GM10248 (cell line): ENCODE data around the gene DGLUCY.
A peak's percentile ranks its signal among the peaks of the same experiment; 100 is the strongest.
"Not testable (repeated sequence)": the region's sequence is repeated elsewhere in the genome, so short reads cannot be mapped to it uniquely, and the experiment has no call there.

Experiments
- CTCF ChIA-PET: fragments of 300-600 bp; sonication (Branson Sonifier 250); formaldehyde crosslinking; extraction: SDS; loops from one replicate; lab custom pipeline; 2021; ENCODE audit warnings: antibody characterized with exemption; lab: Yijun Ruan, JAX
- POLR2A ChIA-PET: fragments of 350-650 bp; sonication (Branson Sonifier 250); formaldehyde crosslinking; extraction: SDS; loops from one replicate; lab custom pipeline; 2020; ENCODE audit warnings: antibody characterized with exemption; lab: Yijun Ruan, JAX
- DNase-seq: peaks from one replicate; pipeline ENCODE4 v3.0.0; 2012; ENCODE audit errors: extremely low spot score
- CTCF ChIP-seq: IDR thresholded peaks from 2 replicates; pipeline ENCODE4 v1.5.1; 2012; ENCODE audit warnings: mild to moderate bottlenecking, low read depth; ENCODE audit errors: extremely low read depth, missing control alignments, control extremely low read depth

Gene DGLUCY

GRCh38 chr14:91078095-91078737 is 35.7 kb upstream of the DGLUCY start:
- CTCF ChIA-PET = interaction anchor here (0.8 to 1.9 kb wide), 5 partner anchors 16 to 175 kb away, joined by 3 to 6 read pairs (median 4); no protein-coding TSS in a partner anchor
- TF ChIP-seq CTCF = no peak
- DNase-seq = peak; percentile 42
- POLR2A ChIA-PET = no interaction called here

- TF ChIP-seq CTCF = no peak
- DNase-seq = no peak
- POLR2A ChIA-PET = no interaction called here
- CTCF ChIA-PET = interaction anchor here (1.3 to 1.6 kb wide), 2 partner anchors 11 to 20 kb away, joined by 4 read pairs; partner anchors contain the start of gene RPS6KA5
Measured at GRCh38 chr14:91080071-91080470, 33.8 kb upstream of the DGLUCY start.

- TF ChIP-seq CTCF = no peak
Measured at GRCh38 chr14:91082282-91082681, 31.6 kb upstream of the DGLUCY start.

GRCh38 chr14:91084516-91084915 is 29.4 kb upstream of the DGLUCY start:
- ChIA-PET POLR2A (interaction anchor here (1.0 kb wide), 1 partner anchor 42 kb away, joined by 4 read pairs; no protein-coding TSS in a partner anchor), CTCF (interaction anchor here (1.4 kb wide), 1 partner anchor 13 kb away, joined by 4 read pairs; no protein-coding TSS in a partner anchor)
- TF ChIP-seq CTCF = no peak
- DNase-seq = no peak

More at GRCh38 chr14:91082282-91082681, 31.6 kb upstream of the DGLUCY start:
- ChIA-PET POLR2A (no interaction called here), CTCF (no interaction called here)
- DNase-seq = no peak

- CTCF ChIA-PET = interaction anchor here (0.7 to 1.0 kb wide), 2 partner anchors 11 to 28 kb away, joined by 3 read pairs; no protein-coding TSS in a partner anchor
- POLR2A ChIA-PET, DNase-seq: not testable (repeated sequence)
Measured at GRCh38 chr14:91087470-91087869, 26.4 kb upstream of the DGLUCY start.

- CTCF ChIA-PET = interaction anchor here (2.1 kb wide), 1 partner anchor 19 kb away, joined by 6 read pairs; no protein-coding TSS in a partner anchor
- POLR2A ChIA-PET = no interaction called here
- no peak for DNase-seq
- TF ChIP-seq CTCF = no peak
Measured at GRCh38 chr14:91088585-91089235, 25.2 kb upstream of the DGLUCY start.
